Left lobe of liver (tissue), 2 donors: ENCODE data around the gene NFS1. TPM values are rescaled to one million over a fixed set of nuclear protein-coding genes. Genes with fewer than 3 reads are reported as not detected.

Experiments used
- ATAC-seq: fragments of 200-7000 bp; cut with Tn5 transposase; one replicate; pipeline ENCODE4 v1.9.1; 2020; ENCODE audit warnings: mild to moderate bottlenecking, moderate library complexity
- DNase-seq: peaks from one replicate; pipeline ENCODE4 v3.0.0-alpha.2; 2020; ENCODE audit warnings: low spot score
- total RNA-seq: library from RNA; stranded (reverse); gene quantifications from one replicate; pipeline ENCODE4 v1.2.1, GENCODE V29; 2021
- donor health status: DM: no; HTN: no; CAD: no; lungs with moderate emphysema.
- donor health status: DM: no; HTN: yes; CAD: no.

The NFS1 gene
- total RNA-seq, 1 donor from 2014 or later, result 60.9 TPM

DNA sequence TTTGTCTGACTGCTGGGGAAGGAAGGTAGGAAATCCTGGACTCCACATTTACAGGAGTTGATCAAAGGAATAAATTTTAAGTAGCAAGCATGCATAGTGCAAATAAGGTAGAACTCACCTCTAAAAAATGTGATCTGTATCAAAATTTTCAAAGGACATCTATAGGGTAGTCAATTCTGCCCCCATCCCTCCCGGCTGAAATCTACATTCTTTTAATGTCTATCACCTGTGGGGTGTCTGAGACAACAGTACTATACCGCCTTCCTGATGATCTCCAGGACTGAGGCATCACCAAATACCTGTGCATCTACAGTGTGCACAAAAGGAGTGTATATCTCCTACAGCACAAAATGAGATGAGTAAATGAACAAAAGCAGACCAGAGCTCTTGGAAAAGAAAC, 54.3 kb downstream of the NFS1 start:
- no peak for DNase-seq
- ATAC-seq, result no peak

DNA sequence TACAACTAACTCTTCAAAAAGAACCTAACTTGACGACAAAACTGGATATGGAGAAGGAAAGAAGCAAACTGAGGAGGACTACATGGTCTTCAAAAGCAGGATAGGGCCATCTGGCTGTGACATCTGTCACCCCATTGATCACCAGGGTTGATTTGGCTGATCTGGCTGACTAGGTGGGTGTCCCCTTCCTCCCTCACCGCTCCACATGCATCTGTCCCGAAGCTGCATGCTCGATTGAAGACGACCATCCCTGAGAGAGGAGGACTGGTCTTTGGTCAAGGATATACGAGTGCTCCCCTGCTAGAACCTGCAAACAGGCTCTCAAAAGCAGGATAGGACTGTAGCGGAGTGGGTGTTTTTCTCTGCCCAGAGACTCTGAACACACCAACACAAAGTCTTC, 56.1 kb downstream of the NFS1 start:
- ATAC-seq, result no peak
- DNase-seq, result no peak

DNA sequence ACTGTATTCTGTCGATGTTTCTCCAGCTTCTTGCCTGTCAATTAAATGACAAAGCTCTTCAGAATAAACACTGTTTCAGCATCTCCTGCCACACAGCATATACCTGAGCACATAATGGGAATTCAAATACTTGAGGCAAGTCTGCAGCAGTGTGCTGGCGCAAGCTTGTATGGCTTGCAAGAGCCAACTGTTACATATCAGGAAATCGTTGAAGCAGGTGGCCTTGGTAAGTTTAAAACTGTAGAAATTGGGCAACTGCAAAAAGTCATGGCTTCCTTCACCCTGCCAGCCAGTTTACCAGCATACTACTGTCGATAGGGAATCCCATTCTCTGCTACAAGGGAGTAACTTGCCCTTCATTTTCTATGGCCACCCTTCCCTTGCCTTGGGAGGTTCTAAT, 57.4 kb downstream of the NFS1 start:
- DNase-seq (no peak), ATAC-seq (no peak)

DNA sequence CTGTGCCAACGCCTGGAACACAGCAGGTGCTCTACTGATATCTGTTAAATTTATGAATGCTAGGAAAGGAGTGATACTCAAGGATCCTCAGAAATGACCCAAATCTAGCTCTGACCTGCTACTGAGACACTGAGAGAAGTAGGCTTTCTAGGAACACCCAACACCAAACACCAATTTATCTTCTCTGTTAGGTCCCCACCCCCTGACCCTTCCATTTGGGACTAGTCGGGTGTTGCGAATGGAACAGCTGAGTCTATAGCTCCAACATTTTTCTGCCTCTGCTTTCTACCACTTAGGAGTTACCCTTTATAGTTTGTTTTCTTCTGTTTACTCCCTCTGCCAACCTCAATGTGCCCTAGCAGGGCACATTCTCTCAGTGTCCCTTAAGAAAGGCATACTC, 58.4 kb downstream of the NFS1 start:
- DNase-seq (no peak), ATAC-seq (no peak)

DNA sequence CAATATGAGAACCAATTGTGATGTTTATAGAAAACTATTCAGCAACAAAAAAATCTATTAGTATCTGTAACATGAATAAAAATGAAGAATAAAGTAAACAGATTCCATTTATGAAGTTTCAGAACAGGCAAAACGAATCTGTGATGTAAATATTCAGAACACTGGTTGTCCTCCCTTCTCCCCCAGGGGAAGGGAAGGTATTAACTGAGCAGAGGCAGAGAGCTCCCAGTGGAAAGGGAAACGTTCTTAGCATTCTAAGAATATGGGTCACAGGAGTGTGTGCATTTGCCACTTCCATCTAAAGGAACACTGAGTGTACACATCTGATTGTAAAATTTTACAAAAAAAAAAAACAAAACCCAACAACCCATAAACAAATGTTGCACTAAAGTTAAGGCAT, 60.4 kb downstream of the NFS1 start:
- no peak for ATAC-seq
- no peak for DNase-seq

DNA sequence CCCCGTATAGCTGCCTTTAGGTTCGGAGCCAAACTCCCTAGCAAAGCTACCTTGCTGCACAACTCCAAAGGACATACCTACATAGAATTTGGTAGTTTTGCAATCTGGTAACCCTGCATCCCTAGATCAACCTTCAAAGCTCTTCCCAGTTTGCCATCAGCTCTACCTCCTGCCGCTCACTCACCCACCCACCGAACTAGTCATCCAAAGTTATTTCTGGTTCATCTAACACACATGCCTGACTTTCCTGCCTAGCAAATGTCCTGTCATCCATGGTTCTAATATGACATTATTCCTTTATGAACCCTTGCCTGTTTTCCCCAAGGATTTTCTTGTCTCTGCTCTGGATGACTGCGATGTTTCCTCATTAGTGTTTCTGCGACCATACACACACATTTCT, 61.9 kb downstream of the NFS1 start:
- DNase-seq (no peak), ATAC-seq (no peak)

DNA sequence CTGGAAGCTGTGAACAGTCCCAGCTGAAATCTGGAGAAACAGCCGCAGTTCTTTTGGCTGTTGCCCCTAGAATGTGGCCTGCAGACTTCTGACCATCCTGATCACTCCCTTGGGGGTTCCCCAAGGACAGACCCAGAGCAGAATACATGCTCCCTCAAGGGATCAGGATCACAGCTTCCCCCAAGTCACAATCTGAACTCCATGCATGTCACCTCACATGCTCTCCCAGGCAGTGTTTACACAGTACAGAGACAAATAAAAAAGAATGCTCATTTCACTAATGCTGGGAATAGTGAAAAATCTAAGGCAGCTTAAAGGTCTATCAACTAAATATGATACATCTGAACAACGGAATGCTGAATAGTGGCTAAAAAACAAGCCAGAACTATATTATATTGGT, 63.1 kb downstream of the NFS1 start:
- ATAC-seq (peak; percentile 58), DNase-seq (no peak)

DNA sequence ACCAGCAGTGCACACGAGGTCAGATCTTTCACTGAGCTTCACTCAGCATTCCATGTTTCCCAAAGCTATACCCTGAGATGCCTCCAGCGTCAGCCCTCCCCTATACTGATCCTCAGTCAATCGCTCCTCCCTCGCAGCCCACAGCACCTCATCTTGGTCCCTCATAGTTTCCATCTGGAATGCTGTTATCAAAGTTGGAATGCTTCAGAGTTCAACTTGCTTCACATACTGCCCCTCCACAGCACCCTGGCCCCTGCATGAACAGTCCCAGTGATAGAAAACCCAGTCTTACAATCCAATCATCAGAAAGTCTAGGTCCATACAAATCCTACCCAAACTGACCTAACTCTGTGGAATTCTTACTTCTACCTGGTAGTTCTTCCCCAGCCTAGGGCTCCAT, 63.5 kb downstream of the NFS1 start:
- ATAC-seq (no peak), DNase-seq (no peak)

DNA sequence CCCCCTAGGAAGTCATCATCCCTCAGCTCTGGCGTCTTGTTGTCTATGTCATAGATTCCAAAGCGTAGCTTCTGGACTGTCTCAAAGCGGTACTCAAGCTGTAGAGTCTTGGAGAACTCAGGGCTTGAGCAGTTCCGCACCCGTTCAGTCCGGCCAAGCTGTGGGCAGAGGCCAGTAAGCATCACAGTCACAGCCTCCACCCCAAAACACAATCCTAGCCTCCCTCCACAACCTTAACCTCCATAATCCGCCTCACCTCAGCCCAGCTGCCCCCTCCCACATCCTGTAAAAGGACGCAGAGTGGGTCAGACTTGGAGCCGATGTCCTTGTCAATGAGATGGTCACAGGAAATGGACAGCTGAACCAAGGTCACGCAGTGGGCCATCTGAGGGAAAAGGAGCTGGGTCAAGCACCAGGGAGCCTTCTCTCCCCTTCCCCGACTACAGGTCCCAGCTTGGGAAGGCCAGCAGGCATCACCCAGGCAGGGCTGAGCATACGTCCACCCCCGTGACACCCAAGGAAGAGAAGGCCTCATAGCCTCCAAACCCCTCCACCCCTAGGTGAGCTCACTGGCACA, 66.5 kb downstream of the NFS1 start:
- DNase-seq, result peak; percentile 26
- no peak for ATAC-seq

DNA sequence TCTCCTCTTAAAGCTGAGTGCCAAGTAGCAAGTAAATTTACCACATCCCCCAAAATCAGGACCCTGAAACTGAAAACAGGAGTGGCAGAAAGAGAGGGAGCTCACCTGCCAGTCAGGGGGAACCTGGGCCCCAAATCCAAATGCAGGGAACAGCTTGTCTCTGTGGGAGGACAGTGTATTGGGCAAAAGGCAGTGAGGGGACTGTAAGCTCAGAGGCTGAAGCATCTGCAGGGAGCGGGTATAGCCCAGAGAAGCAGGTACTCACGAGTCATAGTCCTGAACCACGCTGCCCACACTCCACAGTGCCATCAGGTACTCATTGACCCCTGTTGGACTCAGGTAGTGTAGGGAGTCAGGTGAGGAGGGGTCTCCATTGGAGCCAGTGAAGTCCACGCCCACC, 68.5 kb downstream of the NFS1 start:
- DNase-seq, result peak; percentile 42
- no peak for ATAC-seq

DNA sequence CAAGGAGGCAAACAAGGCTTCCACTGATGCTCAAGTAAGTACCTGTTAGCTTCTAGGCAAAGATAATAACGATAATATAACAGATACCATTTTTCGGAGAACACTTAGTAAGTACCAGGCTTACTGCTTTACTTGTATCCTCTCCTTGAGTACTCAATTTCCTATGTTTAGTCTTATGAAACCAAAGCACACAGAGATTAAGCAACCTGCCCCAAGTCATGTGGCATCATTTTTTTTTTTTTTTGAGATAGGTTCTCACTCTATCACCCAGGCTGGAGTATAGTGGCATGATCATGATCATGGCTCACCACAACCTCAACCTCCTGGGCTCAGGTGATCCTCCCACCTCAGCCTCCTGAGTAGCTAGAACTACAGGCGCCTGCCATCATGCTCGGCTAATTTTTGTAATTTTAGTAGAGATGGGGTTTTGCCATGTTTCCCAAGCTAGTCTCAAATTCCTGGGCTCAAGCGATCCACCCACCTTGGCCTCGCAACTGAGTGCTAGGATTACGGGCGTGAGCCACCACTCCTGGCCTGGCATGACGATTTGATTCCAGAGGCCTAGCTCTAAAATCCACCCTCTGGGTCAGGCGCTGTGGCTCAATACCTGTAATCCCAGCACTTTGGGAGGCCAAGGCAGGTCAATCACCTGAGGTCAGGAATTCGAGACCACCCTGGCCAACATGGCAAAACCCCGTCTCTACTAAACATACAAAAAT, 69.6 kb downstream of the NFS1 start:
- ATAC-seq (peak; percentile 87), DNase-seq (peak; percentile 44)

DNA sequence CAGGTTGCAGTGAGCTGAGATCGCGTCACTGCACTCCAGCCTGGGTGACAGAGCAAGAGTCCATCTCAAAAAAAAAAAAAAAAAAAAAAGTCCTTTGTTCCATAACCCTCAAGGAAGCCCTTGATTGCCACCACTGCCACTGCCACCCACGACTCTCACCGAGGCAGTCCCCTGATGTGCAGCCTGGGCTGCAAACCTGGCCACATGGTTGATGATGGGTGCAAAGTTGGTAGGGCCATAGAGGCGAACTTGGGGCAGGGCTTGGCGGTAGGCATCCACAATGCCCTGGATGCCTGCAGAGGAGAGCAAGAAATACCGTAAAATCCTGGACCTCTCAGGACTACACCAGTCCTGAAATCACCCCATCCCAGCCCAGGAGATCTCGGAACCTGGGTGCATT, 72.0 kb downstream of the NFS1 start:
- DNase-seq (peak; percentile 35), ATAC-seq (no peak)

DNA sequence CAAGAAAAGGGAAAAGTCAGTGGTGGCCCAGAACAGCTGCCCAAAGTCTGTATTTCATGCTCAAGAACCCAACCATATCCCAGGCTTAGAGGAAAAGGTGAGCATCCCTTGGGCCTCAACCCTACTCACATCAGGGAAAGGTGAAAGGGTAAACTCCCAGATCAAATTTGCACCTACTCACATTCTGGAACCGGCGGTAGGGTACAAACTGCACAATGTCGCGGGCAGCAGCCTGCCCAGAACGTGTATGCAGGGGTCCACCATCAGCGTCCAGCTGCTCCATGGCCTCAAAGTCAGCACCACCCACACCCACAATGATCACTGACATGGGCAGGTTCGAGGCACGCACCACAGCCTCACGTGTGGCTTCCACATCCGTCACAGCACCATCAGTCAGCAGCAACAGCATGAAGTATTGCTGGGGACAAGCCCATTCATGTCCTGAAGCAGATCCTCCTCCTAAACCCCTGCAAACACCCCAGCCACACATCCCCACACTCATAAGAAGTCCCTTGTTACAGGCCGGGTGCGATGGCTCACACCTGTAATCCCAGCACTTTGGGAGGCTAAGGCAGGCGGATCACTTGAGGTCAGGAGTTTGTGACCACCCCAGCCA, 72.7 kb downstream of the NFS1 start:
- peak; percentile 34 for DNase-seq
- no peak for ATAC-seq

DNA sequence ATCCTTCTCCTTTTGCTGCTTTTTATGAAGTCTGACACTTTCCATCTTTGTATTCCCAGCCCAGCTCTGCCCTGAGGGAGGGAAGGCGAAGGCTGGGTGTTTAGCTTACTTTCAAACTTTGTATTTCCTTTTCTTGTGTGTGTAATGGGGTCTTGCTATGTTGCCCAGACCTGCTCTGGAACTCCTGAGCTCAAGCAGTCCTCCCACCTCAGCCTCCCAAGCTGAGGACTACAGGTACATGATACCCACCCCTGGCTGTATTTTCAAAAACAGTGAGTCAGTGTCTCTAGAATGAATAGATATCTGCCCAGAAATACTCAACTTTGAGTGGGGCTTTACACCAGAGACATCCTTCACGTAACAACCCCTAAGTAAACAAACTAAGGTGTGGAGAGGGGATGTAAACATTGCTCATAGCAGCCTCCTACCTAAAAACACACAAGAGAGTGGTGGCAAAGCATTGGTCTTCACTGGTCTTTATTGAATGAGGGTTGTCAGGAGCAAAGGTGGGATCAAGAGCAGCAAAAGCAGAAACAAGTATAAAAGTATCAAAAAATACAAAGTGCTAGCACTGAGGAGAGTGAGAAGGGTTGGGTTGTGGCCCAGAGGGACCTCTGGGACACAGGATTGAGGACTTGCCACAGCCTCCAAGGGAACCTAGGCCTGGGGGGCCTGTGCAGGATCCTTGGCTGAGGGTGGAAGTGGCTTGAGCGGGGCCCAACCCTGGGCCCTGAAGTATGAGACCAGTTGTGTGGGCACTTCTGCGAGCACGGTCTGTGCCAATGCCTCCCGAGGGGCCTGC, 73.4 kb downstream of the NFS1 start:
- ATAC-seq (no peak), DNase-seq (peak; percentile 40)

DNA sequence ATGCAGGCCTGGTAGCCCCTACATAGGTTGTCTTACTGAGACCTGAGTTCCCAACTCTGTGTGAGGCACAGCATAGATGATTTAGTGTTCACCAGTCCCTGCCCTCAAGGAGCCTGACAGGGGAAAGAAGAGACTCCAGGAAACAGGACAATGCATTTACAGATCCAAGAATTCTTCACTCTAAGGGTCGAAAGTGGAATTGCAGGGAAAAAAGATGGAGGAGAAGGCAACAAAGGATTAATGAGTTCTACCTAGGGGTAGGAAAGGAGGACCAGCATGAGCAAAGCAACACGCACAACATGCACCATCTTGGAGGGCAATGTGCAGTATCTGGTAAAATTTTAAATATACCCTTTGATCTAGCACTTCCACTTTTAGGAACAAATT, 77.6 kb downstream of the NFS1 start:
- no peak for DNase-seq
- no peak for ATAC-seq

DNA sequence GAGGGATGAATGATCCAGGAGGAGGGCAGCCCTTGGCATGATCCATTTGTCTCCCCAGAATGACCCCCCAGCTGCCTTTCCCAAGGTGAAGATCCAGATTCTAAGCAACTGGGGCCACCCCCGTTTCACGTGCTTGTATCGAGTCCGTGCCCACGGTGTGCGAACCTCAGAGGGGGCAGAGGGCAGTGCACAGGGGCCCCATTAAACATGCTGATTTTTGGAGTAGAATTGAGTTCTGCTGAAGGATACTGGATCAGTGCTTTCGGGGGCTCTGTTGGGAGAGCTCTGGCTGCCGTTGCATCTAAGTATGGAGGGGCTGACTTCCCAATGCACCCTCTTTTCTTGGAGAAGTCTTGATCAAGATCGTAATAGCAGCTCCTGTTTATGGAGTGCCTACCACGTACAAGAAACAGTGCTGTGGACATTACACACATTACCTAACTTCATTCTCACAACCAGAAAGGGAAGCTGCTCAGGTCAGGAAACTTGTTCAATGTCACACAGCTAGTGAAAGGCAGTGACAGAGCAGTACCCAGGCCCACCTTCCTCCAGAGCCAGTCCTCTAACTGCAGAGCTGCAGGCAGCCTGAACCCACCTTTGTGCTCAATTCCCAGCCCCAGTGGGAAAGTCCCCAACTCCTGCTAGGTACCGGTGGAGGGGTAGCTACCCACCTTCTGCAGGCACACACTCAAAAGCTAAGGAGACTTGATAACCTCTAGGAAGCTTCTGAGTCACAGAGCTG, 78.2 kb downstream of the NFS1 start:
- ATAC-seq (no peak), DNase-seq (no peak)

DNA sequence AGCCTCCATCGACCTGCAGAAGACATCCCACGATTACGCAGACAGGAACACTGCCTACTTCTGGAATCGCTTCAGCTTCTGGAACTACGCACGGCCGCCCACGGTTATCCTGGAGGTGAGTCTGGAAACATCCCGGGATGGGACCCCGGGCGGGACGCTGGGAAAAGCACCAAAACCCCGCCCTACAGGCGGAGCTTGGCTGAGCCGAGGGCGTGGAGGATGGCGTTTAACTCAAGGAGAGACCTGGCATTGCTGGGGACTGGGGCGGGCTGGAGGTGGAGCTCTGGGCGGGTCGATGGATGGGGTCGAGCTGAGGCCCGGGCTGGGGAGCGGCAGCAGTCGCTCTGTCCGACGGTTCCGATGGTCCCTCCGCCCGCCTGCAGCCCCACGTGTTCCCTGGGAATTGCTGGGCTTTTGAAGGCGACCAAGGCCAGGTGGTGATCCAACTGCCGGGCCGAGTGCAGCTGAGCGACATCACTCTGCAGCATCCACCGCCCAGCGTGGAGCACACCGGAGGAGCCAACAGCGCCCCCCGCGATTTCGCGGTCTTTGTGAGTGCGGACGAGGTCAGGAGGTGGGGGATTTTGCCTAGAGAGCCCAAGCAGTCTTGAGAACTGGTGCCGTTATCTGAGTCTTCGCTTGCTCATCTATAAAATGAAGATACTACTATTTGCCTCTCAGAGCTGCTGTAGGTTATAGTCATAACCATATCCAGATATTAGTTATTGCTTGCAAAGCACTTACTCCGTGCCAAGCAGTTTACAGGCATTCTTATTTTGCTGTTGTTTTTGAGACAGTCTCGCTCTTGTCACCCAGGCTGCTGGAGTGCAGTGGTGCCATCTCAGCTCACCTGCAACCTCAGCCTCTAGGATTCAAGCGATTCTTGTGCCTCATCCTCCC, 79.7 kb downstream of the NFS1 start:
- ATAC-seq (peak; percentile 58), DNase-seq (peak; percentile 84)

DNA sequence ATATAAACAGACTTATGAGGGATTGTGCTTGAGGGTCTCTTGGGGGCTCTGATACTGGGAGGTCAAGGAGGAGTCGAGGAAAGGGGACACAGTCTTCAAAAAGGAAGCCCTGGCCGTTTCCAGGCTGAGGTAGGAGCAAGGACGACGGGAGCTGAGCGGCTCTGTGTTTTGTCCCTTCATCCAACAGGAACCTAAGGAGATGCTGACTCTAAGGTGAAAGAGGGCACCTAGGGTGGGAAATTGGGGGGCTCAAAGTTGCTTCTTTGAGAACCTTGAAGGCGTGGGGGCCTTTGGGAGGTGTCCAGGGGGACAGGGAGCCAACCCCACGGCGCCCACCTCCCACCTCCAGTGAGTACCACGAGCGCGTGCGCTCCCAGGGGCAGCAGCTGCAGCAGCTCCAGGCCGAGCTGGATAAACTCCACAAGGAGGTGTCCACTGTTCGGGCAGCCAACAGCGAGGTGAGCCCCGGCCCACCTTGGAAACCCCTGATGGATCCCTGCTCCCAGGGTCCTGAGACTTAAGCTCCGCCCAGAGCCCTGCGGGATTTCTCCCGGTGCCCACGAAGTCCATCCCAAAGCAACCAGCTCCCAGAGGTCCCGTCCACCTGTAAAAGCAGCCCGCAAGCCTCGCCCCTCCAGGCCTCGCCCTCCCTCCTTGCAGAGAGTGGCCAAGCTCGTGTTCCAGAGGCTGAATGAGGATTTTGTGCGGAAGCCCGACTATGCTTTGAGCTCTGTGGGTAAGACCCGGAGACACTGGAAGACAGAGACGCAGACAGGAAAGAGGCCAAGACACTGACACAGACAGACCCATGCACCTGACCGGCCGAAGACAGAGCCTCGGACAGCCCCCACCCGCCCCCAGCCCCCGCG, 80.7 kb downstream of the NFS1 start:
- DNase-seq, result no peak
- no peak for ATAC-seq
